SK-N-SH (cell line): ENCODE results near the gene THADA. TPM values are rescaled to one million over a fixed set of nuclear protein-coding genes. Genes with fewer than 3 reads are reported as not detected.

Source experiments
- CTCF ChIA-PET: fragments of 300-600, 350-600 bp; formaldehyde crosslinking; extraction: SDS; loops from one replicate; lab custom pipeline; 2021; lab: Yijun Ruan, JAX
- POLR2A ChIA-PET: fragments of 350-600 bp; sonication (Branson Sonifier 250); formaldehyde crosslinking; extraction: SDS; loops from one replicate; lab custom pipeline; 2020; ENCODE audit warnings: antibody characterized with exemption, inconsistent platforms; lab: Yijun Ruan, JAX
- DNase-seq: peaks from one replicate; pipeline ENCODE4 v3.0.0; 2012
- H2AFZ ChIP-seq: fragments of 200-600 bp; sonication (generic); 2 replicates; pipeline ENCODE4 v1.8.1; 2016; ENCODE audit warnings: antibody characterized with exemption, mild to moderate bottlenecking, low read depth
- H3F3A ChIP-seq: fragments of 200-600 bp; sonication (generic); replicated peaks from 2 replicates; pipeline ENCODE3; 2016; ENCODE audit warnings: antibody characterized with exemption, mild to moderate bottlenecking; ENCODE audit not compliant: insufficient read depth
- H3K27ac ChIP-seq, 2 experiments: fragments of 200-500 bp in 1 of 2; fragments of 200-600 bp in 1 of 2; sonication (Bioruptor generic) in 1 of 2; sonication (generic), shearing (Covaris generic) in 1 of 2; 2 replicates each; pipeline versions ENCODE4 v1.5.1 to v1.6.1; 2014 to 2016; ENCODE audit warnings: low read depth in 2 of 2, inconsistent platforms in 1 of 2, low read length in 1 of 2, mild to moderate bottlenecking in 1 of 2, mixed read lengths in 1 of 2
- H3K27me3 ChIP-seq: fragments of 200-600 bp; sonication (generic), shearing (Covaris generic); 2 replicates; pipeline ENCODE4 v1.6.1; 2016; ENCODE audit warnings: mixed run types; ENCODE audit not compliant: insufficient read depth
- H3K36me3 ChIP-seq, 2 experiments: fragments of 200-500 bp in 1 of 2; fragments of 200-600 bp in 1 of 2; sonication (Bioruptor generic) in 1 of 2; sonication (generic) in 1 of 2; replicated peaks in 1 of 2; 2 replicates each; pipeline versions ENCODE3 to v1.5.1; 2014 to 2016; ENCODE audit warnings: low read length in 1 of 2, mild to moderate bottlenecking in 1 of 2; ENCODE audit not compliant: insufficient read depth in 2 of 2, control insufficient read depth in 1 of 2
- H3K4me1 ChIP-seq, 2 experiments: fragments of 200-500 bp in 1 of 2; fragments of 200-600 bp in 1 of 2; sonication (Bioruptor generic) in 1 of 2; sonication (generic), shearing (Covaris generic) in 1 of 2; 2 replicates each; pipeline versions ENCODE4 v1.5.1 to v1.6.1; 2014 to 2016; ENCODE audit warnings: low read depth in 1 of 2, low read length in 1 of 2, mixed run types in 1 of 2; ENCODE audit not compliant: insufficient read depth in 2 of 2, control insufficient read depth in 1 of 2
- H3K4me2 ChIP-seq: fragments of 200-600 bp; sonication (generic), shearing (Covaris generic); 2 replicates; pipeline ENCODE4 v1.6.1; 2017; ENCODE audit warnings: mixed run types
- H3K4me3 ChIP-seq, 2 experiments: fragments of 200-500 bp in 1 of 2; fragments of 200-600 bp in 1 of 2; sonication (Bioruptor generic) in 1 of 2; sonication (generic), shearing (Covaris generic) in 1 of 2; 2 replicates each; pipeline versions ENCODE4 v1.5.1 to v1.8.1; 2014 to 2016; ENCODE audit warnings: low read depth in 2 of 2, inconsistent platforms in 1 of 2, low read length in 1 of 2, mild to moderate bottlenecking in 1 of 2, mixed read lengths in 1 of 2, moderate library complexity in 1 of 2
- H3K79me2 ChIP-seq: fragments of 200-600 bp; sonication (generic); 2 replicates; pipeline ENCODE4 v1.8.1; 2017; ENCODE audit warnings: mild to moderate bottlenecking; ENCODE audit not compliant: insufficient read depth
- H3K9ac ChIP-seq: fragments of 200-600 bp; sonication (generic); 2 replicates; pipeline ENCODE4 v1.6.1; 2017; ENCODE audit warnings: mixed run types
- H3K9me2 ChIP-seq: fragments of 200-600 bp; sonication (generic); 2 replicates; pipeline ENCODE4 v1.6.1; 2017; ENCODE audit warnings: mixed run types
- H3K9me3 ChIP-seq: fragments of 200-600 bp; sonication (generic); 2 replicates; pipeline ENCODE4 v1.6.1; 2017; ENCODE audit warnings: mixed run types, mild to moderate bottlenecking, moderate library complexity
- H4K20me1 ChIP-seq: fragments of 200-600 bp; sonication (generic); 2 replicates; pipeline ENCODE4 v1.6.1; 2017; ENCODE audit warnings: mild to moderate bottlenecking, mixed run types; ENCODE audit not compliant: insufficient read depth
- EZH2phosphoT487 ChIP-seq: fragments of 200-600 bp; sonication (generic); IDR thresholded peaks from 2 replicates; pipeline ENCODE4 v1.6.1; 2017; ENCODE audit warnings: low read depth, mixed run types, mild to moderate bottlenecking, antibody characterized with exemption, moderate library complexity, borderline replicate concordance
- FOXJ3 ChIP-seq: sonication (generic); formaldehyde crosslinking; IDR thresholded peaks from 2 replicates; pipeline ENCODE4 v1.5.1; 2020; ENCODE audit warnings: mild to moderate bottlenecking, missing genetic modification reagents
- POLR2AphosphoS5 ChIP-seq: IDR thresholded peaks from 2 replicates; pipeline ENCODE4 v1.6.1; 2012; ENCODE audit warnings: low read depth, low read length
- RCOR1 ChIP-seq: fragments of 150-350 bp; IDR thresholded peaks from 2 replicates; pipeline ENCODE4 v1.6.1; 2017; ENCODE audit warnings: antibody characterized with exemption, low read length
- RXRA ChIP-seq: IDR thresholded peaks from 2 replicates; pipeline ENCODE4 v1.4.0; 2012; ENCODE audit warnings: low read depth, mild to moderate bottlenecking, borderline replicate concordance
- TAF1 ChIP-seq: IDR thresholded peaks from 2 replicates; pipeline ENCODE4 v1.6.1; 2012; ENCODE audit warnings: low read depth, mild to moderate bottlenecking, low read length, moderate library complexity, borderline replicate concordance
- YY1 ChIP-seq: IDR thresholded peaks from 2 replicates; pipeline ENCODE4 v1.4.0; 2012; ENCODE audit warnings: low read depth, mild to moderate bottlenecking
- WGBS: methylation state at CpG from one replicate; pipeline ENCODE4 v1.1.6; 2017; ENCODE audit warnings: low lambda C conversion rate; 5-methylcytosine and 5-hydroxymethylcytosine counted together
- polyA plus RNA-seq, 3 experiments: library from polyadenylated mRNA; depleted of rRNA; stranded (reverse); fragments of >200 nt; gene quantifications; 2 replicates each; pipeline ENCODE4 v1.2.3, GENCODE V29; 2012
- TF ChIP-seq, protein P1 (sequence below): IDR thresholded peaks from 2 replicates; pipeline ENCODE4; 2012
- TF ChIP-seq, protein P2 (sequence below): IDR thresholded peaks from 2 replicates; pipeline ENCODE4 v1.4.0; 2012; ENCODE audit warnings: low read depth
- TF ChIP-seq, protein P3 (sequence below): fragments of 200-600 bp; sonication (generic); IDR thresholded peaks from 2 replicates; pipeline ENCODE4 v1.6.1; 2017; ENCODE audit warnings: antibody characterized with exemption, mild to moderate bottlenecking, moderate library complexity

THADA gene
- polyA plus RNA-seq, 1 of the 3 experiments (the other 2 are of a cell fraction), result 25.6 TPM

DNA sequence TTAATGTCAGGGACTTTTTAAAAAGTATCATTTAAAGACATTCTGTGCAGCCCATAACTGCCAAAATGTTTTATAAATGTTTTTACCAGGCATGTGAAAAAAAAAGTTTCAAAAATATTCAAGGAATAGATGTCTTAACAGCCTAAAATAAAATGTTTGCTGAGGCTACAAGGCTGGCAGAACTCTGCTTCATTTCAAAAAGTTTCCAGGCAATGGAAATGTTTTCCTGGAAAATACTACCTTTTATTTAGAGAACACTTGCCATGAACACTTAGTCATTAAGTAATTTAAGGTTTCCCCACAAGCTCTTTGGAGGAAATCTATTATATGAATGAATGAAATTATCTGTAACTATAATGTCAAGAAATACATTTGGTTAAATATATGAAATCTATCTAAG is 68.8 kb downstream of the THADA start (continued):
- no peak for TF ChIP-seq TAF1
- TF ChIP-seq POLR2AphosphoS5, result no peak
- TF ChIP-seq RCOR1, result no peak

DNA sequence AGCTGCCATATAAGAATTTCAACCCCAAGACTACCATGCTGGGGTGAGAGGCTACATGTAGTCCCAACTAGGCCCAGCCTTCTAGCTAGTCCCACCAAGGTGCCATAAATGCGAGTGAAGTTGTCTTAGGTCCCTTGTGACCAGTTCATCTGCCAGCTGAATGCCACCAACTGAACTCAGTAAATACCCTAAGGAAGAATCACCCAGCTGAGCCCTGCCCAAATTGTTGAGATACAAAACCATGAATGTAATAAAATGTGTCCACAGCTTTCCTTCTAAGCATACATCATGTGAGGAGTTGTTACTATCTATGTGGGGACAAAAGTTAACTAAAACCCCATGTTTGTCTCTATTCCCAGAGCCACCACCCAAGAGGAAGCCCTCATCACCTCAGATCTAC is 70.3 kb downstream of the THADA start:
- no peak overlapping the region for H2AFZ ChIP-seq
- H3K27me3 ChIP-seq, result no peaks in the 10 kb centered on the region
- no peak overlapping the region for H3K4me3 ChIP-seq
- H3K36me3 ChIP-seq, result peaks cover 19 to 24% of the 10 kb centered on the region in 2 experiments
- peaks cover 0 to 8% of the 10 kb centered on the region in 2 experiments; a peak in 2 of 4 replicates for H3K4me1 ChIP-seq
- H3K9me3 ChIP-seq, result no peaks in the 10 kb centered on the region
- no peak overlapping the region for H3K4me2 ChIP-seq
- 100% methylated on average over 1 of the region's 1 CpG for WGBS
- no peak overlapping the region for H3K27ac ChIP-seq
- H3F3A ChIP-seq, result peaks cover 4% of the 10 kb centered on the region
- TF ChIP-seq RCOR1 (no peak), EZH2phosphoT487 (no peak), FOXJ3 (no peak), RXRA (no peak), YY1 (no peak), POLR2AphosphoS5 (no peak), TAF1 (no peak)
- TF ChIP-seq, protein P1, sequence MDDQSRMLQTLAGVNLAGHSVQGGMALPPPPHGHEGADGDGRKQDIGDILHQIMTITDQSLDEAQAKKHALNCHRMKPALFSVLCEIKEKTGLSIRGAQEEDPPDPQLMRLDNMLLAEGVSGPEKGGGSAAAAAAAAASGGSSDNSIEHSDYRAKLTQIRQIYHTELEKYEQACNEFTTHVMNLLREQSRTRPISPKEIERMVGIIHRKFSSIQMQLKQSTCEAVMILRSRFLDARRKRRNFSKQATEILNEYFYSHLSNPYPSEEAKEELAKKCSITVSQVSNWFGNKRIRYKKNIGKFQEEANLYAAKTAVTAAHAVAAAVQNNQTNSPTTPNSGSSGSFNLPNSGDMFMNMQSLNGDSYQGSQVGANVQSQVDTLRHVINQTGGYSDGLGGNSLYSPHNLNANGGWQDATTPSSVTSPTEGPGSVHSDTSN, result no peak
- TF ChIP-seq, protein P2, sequence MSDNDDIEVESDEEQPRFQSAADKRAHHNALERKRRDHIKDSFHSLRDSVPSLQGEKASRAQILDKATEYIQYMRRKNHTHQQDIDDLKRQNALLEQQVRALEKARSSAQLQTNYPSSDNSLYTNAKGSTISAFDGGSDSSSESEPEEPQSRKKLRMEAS, result no peak
- DNase-seq, result no peak
- no peaks in the 10 kb centered on the region for H3K9me2 ChIP-seq
- no peaks in the 10 kb centered on the region for H4K20me1 ChIP-seq
- H3K79me2 ChIP-seq, result no peaks in the 10 kb centered on the region; the same call in 1 of the 2 replicates
- ChIA-PET POLR2A (no interaction called here), CTCF (interaction anchor here (0.7 to 2.0 kb wide), 3 partner anchors 9 to 41 kb away, joined by 3 to 7 read pairs (median 5); no protein-coding TSS in a partner anchor)
- H3K9ac ChIP-seq, result no peak overlapping the region

DNA sequence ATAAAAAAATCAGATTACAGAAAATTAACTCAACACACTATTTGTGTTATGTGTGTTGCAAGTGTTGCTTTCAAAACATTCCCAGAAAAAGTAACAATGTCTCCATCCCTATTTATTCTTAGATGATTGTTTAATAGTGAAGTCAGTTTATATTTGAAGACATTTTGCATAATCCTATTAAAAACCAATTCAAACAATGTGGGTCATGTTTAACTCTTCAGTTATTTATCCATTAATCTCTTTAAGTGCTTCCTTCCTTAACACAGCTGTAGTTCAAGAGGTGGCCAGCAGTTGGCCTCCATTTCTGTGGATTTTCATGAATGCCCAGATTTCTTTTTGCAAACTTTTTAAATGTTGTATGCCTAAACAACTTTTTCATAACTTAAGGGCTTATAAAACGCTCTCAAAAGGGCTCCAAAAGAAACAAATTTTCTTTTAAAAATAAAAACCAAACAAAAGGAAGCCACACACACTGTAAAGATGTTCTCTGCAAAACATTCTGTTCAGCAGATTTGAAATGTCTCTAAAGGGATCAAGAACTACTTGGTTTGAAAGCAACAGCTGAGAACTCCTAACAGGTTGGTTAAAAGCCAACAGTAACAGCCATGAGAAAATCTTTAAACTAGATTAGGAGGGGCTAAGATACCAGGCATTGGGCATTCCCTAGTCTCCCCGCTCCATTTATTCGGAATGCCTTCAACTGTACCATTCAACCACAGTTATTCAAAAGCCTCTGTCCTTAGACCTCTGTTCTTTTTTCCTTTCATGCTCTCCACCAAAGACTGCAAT is 71.5 kb downstream of the THADA start:
- DNase-seq, result no peak
- H3F3A ChIP-seq, result peaks cover 13% of the 10 kb centered on the region
- H4K20me1 ChIP-seq, result no peaks in the 10 kb centered on the region
- no peaks in the 10 kb centered on the region for H3K9me3 ChIP-seq
- H3K27ac ChIP-seq, result no peak overlapping the region
- WGBS, result 92% methylated on average over 3 of the region's 3 CpGs
- H3K4me1 ChIP-seq, result peaks cover 3 to 10% of the 10 kb centered on the region in 2 experiments; a peak in 3 of 4 replicates
- no peaks in the 10 kb centered on the region for H3K9me2 ChIP-seq
- no peak overlapping the region for H2AFZ ChIP-seq
- no peak overlapping the region for H3K9ac ChIP-seq
- no peak overlapping the region for H3K4me2 ChIP-seq
- no peaks in the 10 kb centered on the region; the same call in 1 of the 2 replicates for H3K79me2 ChIP-seq
- 0 out of 2 replicates have a peak, but pooled peaks have one; percentile 12 for TF ChIP-seq TAF1
- no peak for TF ChIP-seq EZH2phosphoT487
- TF ChIP-seq, protein P3, sequence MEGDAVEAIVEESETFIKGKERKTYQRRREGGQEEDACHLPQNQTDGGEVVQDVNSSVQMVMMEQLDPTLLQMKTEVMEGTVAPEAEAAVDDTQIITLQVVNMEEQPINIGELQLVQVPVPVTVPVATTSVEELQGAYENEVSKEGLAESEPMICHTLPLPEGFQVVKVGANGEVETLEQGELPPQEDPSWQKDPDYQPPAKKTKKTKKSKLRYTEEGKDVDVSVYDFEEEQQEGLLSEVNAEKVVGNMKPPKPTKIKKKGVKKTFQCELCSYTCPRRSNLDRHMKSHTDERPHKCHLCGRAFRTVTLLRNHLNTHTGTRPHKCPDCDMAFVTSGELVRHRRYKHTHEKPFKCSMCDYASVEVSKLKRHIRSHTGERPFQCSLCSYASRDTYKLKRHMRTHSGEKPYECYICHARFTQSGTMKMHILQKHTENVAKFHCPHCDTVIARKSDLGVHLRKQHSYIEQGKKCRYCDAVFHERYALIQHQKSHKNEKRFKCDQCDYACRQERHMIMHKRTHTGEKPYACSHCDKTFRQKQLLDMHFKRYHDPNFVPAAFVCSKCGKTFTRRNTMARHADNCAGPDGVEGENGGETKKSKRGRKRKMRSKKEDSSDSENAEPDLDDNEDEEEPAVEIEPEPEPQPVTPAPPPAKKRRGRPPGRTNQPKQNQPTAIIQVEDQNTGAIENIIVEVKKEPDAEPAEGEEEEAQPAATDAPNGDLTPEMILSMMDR, result peak; percentile 55
- no peak overlapping the region for H3K4me3 ChIP-seq
- peaks cover 19 to 21% of the 10 kb centered on the region in 2 experiments for H3K36me3 ChIP-seq
- CTCF ChIA-PET, result interaction anchor here (1.7 to 2.0 kb wide), 4 partner anchors 13 to 40 kb away, joined by 5 to 7 read pairs (median 6); no protein-coding TSS in a partner anchor
- no peaks in the 10 kb centered on the region for H3K27me3 ChIP-seq
- POLR2A ChIA-PET, result no interaction called here
